ENCODE data around the gene SOCS7. TPM values are rescaled to one million over a fixed set of nuclear protein-coding genes. Genes with fewer than 3 reads are reported as not detected.

The SOCS7 gene
- polyA plus RNA-seq, 3 donors = 0.14 to 13.2 (median 0.15) TPM

DNA sequence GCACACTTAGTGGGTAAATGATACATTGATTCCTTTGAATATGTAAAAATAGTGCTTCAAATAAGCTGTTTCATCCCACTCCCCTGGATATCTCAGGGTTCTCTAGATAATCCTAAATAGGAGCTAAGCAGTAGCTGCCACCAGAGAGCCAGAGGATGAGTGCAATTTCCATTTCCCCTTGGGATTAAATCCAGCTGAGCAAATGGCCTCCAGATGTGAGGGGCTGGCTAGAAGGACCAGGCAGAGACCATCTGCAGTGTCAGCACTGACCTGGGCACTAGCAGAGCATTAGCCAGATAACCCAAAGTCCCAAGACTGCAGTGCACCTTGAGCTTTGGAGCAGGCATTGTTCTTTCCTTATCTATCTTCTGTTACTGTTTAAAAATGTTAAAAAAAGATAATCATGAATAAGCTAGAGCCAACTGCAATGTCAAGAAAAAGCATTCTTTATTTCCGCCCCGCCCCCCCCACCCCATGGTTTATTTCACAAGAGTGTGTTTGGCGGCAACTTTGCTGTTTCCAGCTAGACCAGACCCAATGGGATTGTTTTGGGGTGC is 27.4 kb upstream of the SOCS7 start:
- H3K36me3 ChIP-seq (replicated peaks in 1 of 2; ENCODE audit: control insufficient read depth in 1 of 2, insufficient read depth in 2 of 2, low read length in 2 of 2) = peaks cover 10 to 30% of the 10 kb centered on the region in 2 donors
- WGBS (ENCODE audit: insufficient coverage) = no CpG with 5 or more reads among the region's 3 CpGs

DNA sequence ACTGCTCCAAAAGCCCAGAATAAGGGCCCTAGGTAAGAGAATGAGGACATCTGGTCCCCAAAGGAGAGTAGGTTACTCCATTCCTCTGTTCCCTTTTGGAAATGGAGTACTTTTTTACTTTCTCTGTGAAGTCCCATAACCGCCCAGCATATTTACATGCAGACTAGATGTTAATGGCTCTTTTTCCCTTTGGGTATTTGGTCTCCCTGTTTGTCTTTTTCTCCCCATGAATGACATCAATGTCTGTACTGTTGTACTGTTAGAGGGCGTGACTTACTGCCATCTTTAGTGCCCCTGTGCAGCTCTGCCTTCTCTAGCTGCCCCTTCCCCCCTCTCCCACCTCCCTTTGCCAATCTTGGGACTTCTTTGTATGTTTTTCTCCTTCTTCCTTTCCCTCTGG is 26.9 kb upstream of the SOCS7 start:
- Histone ChIP-seq H4K20me1 (ENCODE audit: insufficient read depth, low read length) (no peaks in the 10 kb centered on the region), H3K79me2 (ENCODE audit: insufficient read depth, low read length) (no peaks in the 10 kb centered on the region), H3K4me3 (replicated peaks in 1 of 3; ENCODE audit: low read depth in 2 of 3, low read length in 3 of 3) (no peak overlapping the region), H3K27ac (ENCODE audit: low read depth in 1 of 2, low read length in 2 of 2) (no peak overlapping the region), H3K9ac (ENCODE audit: insufficient read depth, low read length, poor library complexity, severe bottlenecking) (no peak overlapping the region), H3K36me3 (replicated peaks in 1 of 2; ENCODE audit: control insufficient read depth in 1 of 2, insufficient read depth in 2 of 2, low read length in 2 of 2) (peaks cover 10 to 25% of the 10 kb centered on the region in 2 donors), H2AFZ (ENCODE audit: insufficient read depth, low read depth, low read length, poor library complexity, severe bottlenecking) (no peak overlapping the region), H3K4me2 (replicated peaks; ENCODE audit: extremely low read depth, low read length, poor library complexity, severe bottlenecking) (no peak overlapping the region), H3K9me3 (replicated peaks in 1 of 2; ENCODE audit: control insufficient read depth in 1 of 2, insufficient read depth in 1 of 2, low read length in 2 of 2) (no peaks in the 10 kb centered on the region), H3K4me1 (ENCODE audit: control insufficient read depth in 1 of 2, insufficient read depth in 2 of 2, low read length in 2 of 2) (peaks cover 33 to 39% of the 10 kb centered on the region in 2 donors), H3K27me3 (ENCODE audit: control insufficient read depth in 2 of 2, insufficient read depth in 2 of 2, low read length in 2 of 2) (no peaks in the 10 kb centered on the region)
- H3K4me1 Mint-ChIP-seq = peaks cover 47% of the 10 kb centered on the region
- peaks cover 23 to 30% of the 10 kb centered on the region in 2 donors for H3K36me3 Mint-ChIP-seq
- DNase-seq = no peak
- H3K9me3 Mint-ChIP-seq = peaks cover 0 to 2% (median 0%) of the 10 kb centered on the region in 7 donors
- intact Hi-C loops (cut with micrococcal nuclease) = no loop called here
- no peak overlapping the region for H3K4me3 Mint-ChIP-seq
- no CpG with 5 or more reads among the region's 2 CpGs for whole genome bisulfite sequencing (ENCODE audit: insufficient coverage)
- peak overlapping the region in 1 of 7 donors; percentile 61 for H3K27ac Mint-ChIP-seq
- H3K27me3 Mint-ChIP-seq (ENCODE audit: low read depth in 3 of 3) = peaks cover 0 to 2% (median 0%) of the 10 kb centered on the region in 3 donors
- TF ChIP-seq, protein P1, sequence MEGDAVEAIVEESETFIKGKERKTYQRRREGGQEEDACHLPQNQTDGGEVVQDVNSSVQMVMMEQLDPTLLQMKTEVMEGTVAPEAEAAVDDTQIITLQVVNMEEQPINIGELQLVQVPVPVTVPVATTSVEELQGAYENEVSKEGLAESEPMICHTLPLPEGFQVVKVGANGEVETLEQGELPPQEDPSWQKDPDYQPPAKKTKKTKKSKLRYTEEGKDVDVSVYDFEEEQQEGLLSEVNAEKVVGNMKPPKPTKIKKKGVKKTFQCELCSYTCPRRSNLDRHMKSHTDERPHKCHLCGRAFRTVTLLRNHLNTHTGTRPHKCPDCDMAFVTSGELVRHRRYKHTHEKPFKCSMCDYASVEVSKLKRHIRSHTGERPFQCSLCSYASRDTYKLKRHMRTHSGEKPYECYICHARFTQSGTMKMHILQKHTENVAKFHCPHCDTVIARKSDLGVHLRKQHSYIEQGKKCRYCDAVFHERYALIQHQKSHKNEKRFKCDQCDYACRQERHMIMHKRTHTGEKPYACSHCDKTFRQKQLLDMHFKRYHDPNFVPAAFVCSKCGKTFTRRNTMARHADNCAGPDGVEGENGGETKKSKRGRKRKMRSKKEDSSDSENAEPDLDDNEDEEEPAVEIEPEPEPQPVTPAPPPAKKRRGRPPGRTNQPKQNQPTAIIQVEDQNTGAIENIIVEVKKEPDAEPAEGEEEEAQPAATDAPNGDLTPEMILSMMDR (IDR thresholded peaks at IDR 0.05) = no peak

More for the DNA sequence above, 27.4 kb upstream of the SOCS7 start:
- TF ChIP-seq, protein P1 (IDR thresholded peaks at IDR 0.05) = no peak
- H3K9me3 Mint-ChIP-seq = peaks cover 0 to 2% (median 0%) of the 10 kb centered on the region in 7 donors
- H3K79me2 ChIP-seq (ENCODE audit: insufficient read depth, low read length) = no peaks in the 10 kb centered on the region
- no peak overlapping the region for H3K4me3 ChIP-seq (replicated peaks in 1 of 3; ENCODE audit: low read depth in 2 of 3, low read length in 3 of 3)
- H3K36me3 Mint-ChIP-seq = peaks cover 27 to 35% of the 10 kb centered on the region in 2 donors
- H4K20me1 ChIP-seq (ENCODE audit: insufficient read depth, low read length) = no peaks in the 10 kb centered on the region
- no peaks in the 10 kb centered on the region for H3K27me3 ChIP-seq (ENCODE audit: control insufficient read depth in 2 of 2, insufficient read depth in 2 of 2, low read length in 2 of 2)
- H3K27me3 Mint-ChIP-seq (ENCODE audit: low read depth in 3 of 3) = peaks cover 0 to 2% (median 0%) of the 10 kb centered on the region in 3 donors
- no peak overlapping the region for H3K4me2 ChIP-seq (replicated peaks; ENCODE audit: extremely low read depth, low read length, poor library complexity, severe bottlenecking)
- H3K4me1 Mint-ChIP-seq = peaks cover 47% of the 10 kb centered on the region
- H3K4me3 Mint-ChIP-seq = no peak overlapping the region
- H2AFZ ChIP-seq (ENCODE audit: insufficient read depth, low read depth, low read length, poor library complexity, severe bottlenecking) = no peak overlapping the region
- intact Hi-C loops (cut with micrococcal nuclease) = no loop called here
- DNase-seq = no peak
- H3K27ac ChIP-seq (ENCODE audit: low read depth in 1 of 2, low read length in 2 of 2) = no peak overlapping the region
- no peak overlapping the region for H3K9ac ChIP-seq (ENCODE audit: insufficient read depth, low read length, poor library complexity, severe bottlenecking)
- H3K4me1 ChIP-seq (ENCODE audit: control insufficient read depth in 1 of 2, insufficient read depth in 2 of 2, low read length in 2 of 2) = peaks cover 33 to 39% of the 10 kb centered on the region in 2 donors
- no peak overlapping the region for H3K27ac Mint-ChIP-seq
- H3K9me3 ChIP-seq (replicated peaks in 1 of 2; ENCODE audit: control insufficient read depth in 1 of 2, insufficient read depth in 1 of 2, low read length in 2 of 2) = no peaks in the 10 kb centered on the region
